H1 (cell line): ENCODE data around the gene GPR65. TPM values are rescaled to one million over a fixed set of nuclear protein-coding genes. Genes with fewer than 3 reads are reported as not detected.

Experiments used
- CTCF ChIA-PET: fragments of 300-600 bp; sonication (Branson Sonifier 250); formaldehyde crosslinking; loops from one replicate; lab custom pipeline; 2021; ENCODE audit not compliant: partially characterized antibody; lab: Charles Lee
- POLR2A ChIA-PET: fragments of 300-600 bp; sonication (Branson Sonifier 250); formaldehyde crosslinking; loops from one replicate; lab custom pipeline; 2021; ENCODE audit warnings: inconsistent platforms; ENCODE audit not compliant: partially characterized antibody; lab: Charles Lee
- DNase-seq, 2 experiments: peaks; one replicate each; pipeline versions ENCODE4 v3.0.0 to v3.0.0-alpha.2; 2010 to 2022; ENCODE audit warnings: low spot score in 2 of 2, low read depth in 1 of 2, mixed read lengths in 1 of 2
- FAIRE-seq: peaks from 2 replicates; lab custom pipeline; 2011; peaks lifted over from hg19 to GRCh38; lab: Jason Lieb, UNC
- H2AFZ ChIP-seq: 2 replicates; pipeline ENCODE4 v1.8.1; 2012; ENCODE audit warnings: low read length, inconsistent platforms
- H2AK5ac ChIP-seq: 2 replicates; pipeline ENCODE4 v1.6.1; 2013; ENCODE audit warnings: low read depth, low read length
- H2BK120ac ChIP-seq: replicated peaks from 2 replicates; pipeline ENCODE3; 2013; ENCODE audit warnings: low read depth, low read length, inconsistent platforms
- H2BK12ac ChIP-seq: 2 replicates; pipeline ENCODE4 v1.6.1; 2013; ENCODE audit warnings: low read depth, low read length
- H2BK15ac ChIP-seq: 2 replicates; pipeline ENCODE4 v1.6.1; 2013; ENCODE audit warnings: low read length
- H2BK20ac ChIP-seq: 2 replicates; pipeline ENCODE4 v1.6.1; 2013; ENCODE audit warnings: low read length
- H2BK5ac ChIP-seq: 2 replicates; pipeline ENCODE4 v1.6.1; 2013; ENCODE audit warnings: low read depth, low read length
- H3K14ac ChIP-seq: 2 replicates; pipeline ENCODE4 v1.6.1; 2013; ENCODE audit warnings: inconsistent platforms; ENCODE audit not compliant: insufficient read length
- H3K18ac ChIP-seq: 2 replicates; pipeline ENCODE4 v1.6.1; 2013; ENCODE audit warnings: low read length; ENCODE audit errors: extremely low read depth
- H3K23ac ChIP-seq: 2 replicates; pipeline ENCODE4 v1.6.1; 2013; ENCODE audit warnings: inconsistent platforms; ENCODE audit not compliant: insufficient read length
- H3K23me2 ChIP-seq: 2 replicates; pipeline ENCODE4 v1.6.1; 2013; ENCODE audit warnings: low read depth, low read length
- H3K27ac ChIP-seq: 2 replicates; pipeline ENCODE4 v1.6.1; 2011; ENCODE audit warnings: low read depth, low read length, inconsistent platforms
- H3K27me3 ChIP-seq, 4 experiments: replicated peaks in 1 of 4; 1 replicate in 1 of 4; 2 replicates in 3 of 4; pipeline versions ENCODE4 v1.6.1 to v1.8.1; 2011 to 2013; ENCODE audit warnings: low read length in 3 of 4, mild to moderate bottlenecking in 3 of 4, inconsistent platforms in 2 of 4, mixed read lengths in 2 of 4, moderate library complexity in 1 of 4; ENCODE audit not compliant: control insufficient read depth in 3 of 4, insufficient read depth in 3 of 4; ENCODE audit errors: extremely low read depth in 1 of 4
- H3K36me3 ChIP-seq, 4 experiments: 2 replicates each; pipeline versions ENCODE4 v1.6.1 to v1.8.1; 2011 to 2013; ENCODE audit warnings: mild to moderate bottlenecking in 4 of 4, low read length in 3 of 4, moderate library complexity in 2 of 4, control low read depth in 1 of 4, inconsistent platforms in 1 of 4; ENCODE audit not compliant: insufficient read depth in 4 of 4, control insufficient read depth in 2 of 4
- H3K4ac ChIP-seq: replicated peaks from 2 replicates; pipeline ENCODE3; 2013; ENCODE audit warnings: low read length, low read depth, mixed read lengths, inconsistent platforms; ENCODE audit not compliant: insufficient read length
- H3K4me1 ChIP-seq, 4 experiments: replicated peaks in 1 of 4; 1 replicate in 1 of 4; 2 replicates in 3 of 4; pipeline versions ENCODE4 v1.6.1 to v1.8.1; 2011 to 2013; ENCODE audit warnings: low read length in 3 of 4, inconsistent platforms in 2 of 4, mixed read lengths in 1 of 4; ENCODE audit not compliant: insufficient read depth in 4 of 4, control insufficient read depth in 3 of 4
- H3K4me2 ChIP-seq, 2 experiments: 2 replicates each; pipeline versions ENCODE4 v1.6.1 to v1.8.1; 2011 to 2013; ENCODE audit warnings: low read depth in 2 of 2, low read length in 2 of 2, control low read depth in 1 of 2, inconsistent platforms in 1 of 2, mild to moderate bottlenecking in 1 of 2; ENCODE audit not compliant: insufficient read depth in 1 of 2
- H3K4me3 ChIP-seq, 4 experiments: fragments of 200-600, 300-600 bp in 1 of 4; sonication (generic), shearing (Covaris generic), sonication (Bioruptor Twin) in 1 of 4; 2 replicates each; pipeline versions ENCODE4 v1.5.1 to v1.8.1; 2011 to 2016; ENCODE audit warnings: low read length in 4 of 4, low read depth in 3 of 4, control low read depth in 2 of 4, inconsistent platforms in 2 of 4, mild to moderate bottlenecking in 2 of 4, mixed read lengths in 1 of 4, moderate library complexity in 1 of 4; ENCODE audit not compliant: insufficient read depth in 2 of 4; ENCODE audit errors: extremely low read depth in 1 of 4
- H3K56ac ChIP-seq: replicated peaks from 2 replicates; pipeline ENCODE3; 2013; ENCODE audit warnings: low read depth, mild to moderate bottlenecking, mixed read lengths, low read length, inconsistent platforms; ENCODE audit not compliant: insufficient read length
- H3K79me1 ChIP-seq: 2 replicates; pipeline ENCODE4 v1.6.1; 2013; ENCODE audit warnings: low read depth, low read length, control low read depth
- H3K79me2 ChIP-seq, 2 experiments: 2 replicates each; pipeline versions ENCODE4 v1.6.1 to v1.8.1; 2012 to 2013; ENCODE audit warnings: low read length in 2 of 2, mild to moderate bottlenecking in 2 of 2, inconsistent platforms in 1 of 2; ENCODE audit not compliant: insufficient read depth in 2 of 2, control insufficient read depth in 1 of 2
- H3K9ac ChIP-seq, 4 experiments: replicated peaks in 1 of 4; 1 replicate in 1 of 4; 2 replicates in 3 of 4; pipeline versions ENCODE4 v1.6.1 to v1.8.1; 2011 to 2013; ENCODE audit warnings: low read depth in 3 of 4, low read length in 3 of 4, control low read depth in 2 of 4, mild to moderate bottlenecking in 2 of 4, moderate library complexity in 2 of 4, inconsistent platforms in 1 of 4; ENCODE audit errors: extremely low read depth in 1 of 4
- H3K9me3 ChIP-seq, 2 experiments: 2 replicates each; pipeline versions ENCODE4 v1.6.1 to v1.8.1; 2012 to 2013; ENCODE audit warnings: mild to moderate bottlenecking in 2 of 2, moderate library complexity in 2 of 2, control low read depth in 1 of 2, inconsistent platforms in 1 of 2, low read depth in 1 of 2, low read length in 1 of 2, mixed read lengths in 1 of 2; ENCODE audit not compliant: insufficient read depth in 2 of 2
- H4K20me1 ChIP-seq, 2 experiments: replicated peaks in 1 of 2; 2 replicates each; pipeline versions ENCODE3 to v1.8.1; 2011 to 2013; ENCODE audit warnings: inconsistent platforms in 2 of 2, low read length in 2 of 2, mild to moderate bottlenecking in 1 of 2; ENCODE audit not compliant: insufficient read depth in 2 of 2, control insufficient read depth in 1 of 2
- H4K5ac ChIP-seq: 2 replicates; pipeline ENCODE4 v1.6.1; 2013; ENCODE audit warnings: low read length, low read depth, mixed read lengths, inconsistent platforms; ENCODE audit not compliant: insufficient read length
- H4K8ac ChIP-seq: 2 replicates; pipeline ENCODE4 v1.8.0; 2013; ENCODE audit warnings: mild to moderate bottlenecking, moderate library complexity, low read length, inconsistent platforms; ENCODE audit not compliant: insufficient read depth; ENCODE audit errors: extremely low read depth
- H4K91ac ChIP-seq: replicated peaks from 2 replicates; pipeline ENCODE3; 2013; ENCODE audit warnings: low read length, mixed read lengths, inconsistent platforms; ENCODE audit not compliant: insufficient read length
- BRCA1 ChIP-seq: IDR thresholded peaks from 2 replicates; pipeline ENCODE4 v1.6.1; 2012; ENCODE audit warnings: low read depth, low read length, improper control_type of control experiment
- CHD2 ChIP-seq: IDR thresholded peaks from 2 replicates; pipeline ENCODE4 v1.6.1; 2012; ENCODE audit warnings: low read length, improper control_type of control experiment
- EGR1 ChIP-seq: IDR thresholded peaks from 2 replicates; pipeline ENCODE4 v1.6.1; 2011; ENCODE audit warnings: low read depth, low read length, borderline replicate concordance
- HDAC6 ChIP-seq: IDR thresholded peaks from one replicate; pipeline ENCODE4 v1.7.1; 2012; ENCODE audit warnings: low read depth, mild to moderate bottlenecking, inconsistent platforms, low read length, moderate library complexity
- KDM1A ChIP-seq: fragments of 200-600, 300-600 bp; sonication (generic); IDR thresholded peaks from 2 replicates; pipeline ENCODE4 v1.7.1; 2016; ENCODE audit warnings: mild to moderate bottlenecking, low read length, borderline replicate concordance
- KDM5A ChIP-seq: fragments of 200-600 bp; IDR thresholded peaks from 2 replicates; pipeline ENCODE4 v1.7.1; 2012; ENCODE audit warnings: mild to moderate bottlenecking, low read length, inconsistent platforms, mixed read lengths
- RAD21 ChIP-seq, 2 experiments: IDR thresholded peaks in 1 of 2; conservative IDR thresholded peaks in 1 of 2; 2 replicates each; pipeline ENCODE4 v1.6.1; 2011; ENCODE audit warnings: low read depth in 2 of 2, low read length in 2 of 2, improper control_type of control experiment in 1 of 2, inconsistent platforms in 1 of 2, mild to moderate bottlenecking in 1 of 2, moderate library complexity in 1 of 2
- SIX5 ChIP-seq: IDR thresholded peaks from 2 replicates; pipeline ENCODE4 v1.6.1; 2011; ENCODE audit warnings: mild to moderate bottlenecking, low read depth, low read length
- SP1 ChIP-seq: IDR thresholded peaks from 2 replicates; pipeline ENCODE4 v1.6.1; 2011; ENCODE audit warnings: low read depth, low read length
- SP2 ChIP-seq: IDR thresholded peaks from 2 replicates; pipeline ENCODE4 v1.6.1; 2012; ENCODE audit warnings: mild to moderate bottlenecking, low read length, inconsistent platforms
- TAF1 ChIP-seq: IDR thresholded peaks from 2 replicates; pipeline ENCODE4 v1.6.1; 2011; ENCODE audit warnings: mild to moderate bottlenecking, low read depth, low read length
- TAF7 ChIP-seq: optimal IDR thresholded peaks from 2 replicates; pipeline ENCODE3; 2011; ENCODE audit warnings: low read depth, mild to moderate bottlenecking, inconsistent platforms, low read length, moderate library complexity, borderline replicate concordance
- WGBS, 2 experiments: shearing (Covaris generic) in 1 of 2; methylation state at CpG; one replicate each; pipeline versions ENCODE4 v1.1.6 to v1.1.7; 2013 to 2015; ENCODE audit warnings: low lambda C conversion rate in 2 of 2, mixed read lengths in 2 of 2, inconsistent platforms in 1 of 2, low coverage in 1 of 2, missing lambda C conversion rate in 1 of 2; ENCODE audit not compliant: insufficient replicate concordance in 2 of 2, insufficient coverage in 1 of 2, insufficient read length in 1 of 2; ENCODE audit errors: extremely low coverage in 1 of 2, missing lambda C conversion rate in 1 of 2; 5-methylcytosine and 5-hydroxymethylcytosine counted together
- polyA plus RNA-seq, 7 experiments: library from polyadenylated mRNA; depleted of rRNA in 3 of 7; stranded (reverse) in 5 of 7; unstranded in 2 of 7; fragments of >200 nt in 5 of 7; fragments of 200-250 nt in 2 of 7; gene quantifications; 1 replicate in 5 of 7; 2 replicates in 1 of 7; 4 replicates in 1 of 7; pipeline versions ENCODE4 v1.2.1 to v1.2.3, GENCODE V29; 2011 to 2013; ENCODE audit warnings: missing spikeins in 2 of 7, mixed read lengths in 2 of 7
- total RNA-seq: library from RNA; stranded (reverse); fragmentation: NEBNext Ultra II Directional; extraction: Animal tissue kit (Norgen Biotek cat#: 25700); gene quantifications from 2 replicates; pipeline ENCODE4 v1.2.1, GENCODE V29; 2021
- TF ChIP-seq, protein P1 (sequence below): IDR thresholded peaks from 2 replicates; pipeline ENCODE4 v1.6.1; 2011; ENCODE audit warnings: low read length, improper control_type of control experiment

Gene GPR65
- total and polyA plus RNA-seq, 2 of the 8 experiments (the other 6 are each of a cell fraction or from before 2014, with no cell fraction given), result not detected

DNA sequence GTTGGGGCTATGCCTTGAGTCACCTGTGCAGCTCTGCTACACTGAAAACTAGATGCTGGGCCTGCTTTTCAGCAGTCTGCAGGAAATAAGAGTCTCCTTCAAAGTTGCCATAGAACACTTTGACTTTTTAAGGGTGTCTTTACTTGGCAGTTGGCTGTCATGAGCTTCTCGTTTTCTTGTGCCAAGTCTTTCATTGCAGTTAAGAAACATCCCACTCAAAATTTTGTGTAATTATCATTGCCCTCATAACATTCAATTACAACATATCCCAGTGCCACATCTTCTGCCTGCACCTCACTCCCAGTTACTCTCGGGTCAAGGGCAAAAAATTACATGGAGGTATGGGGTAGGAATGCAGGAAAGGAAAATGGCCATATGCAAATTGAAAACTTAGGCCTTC, 29.1 kb downstream of the GPR65 start:
- Histone ChIP-seq H3K27ac (no peak overlapping the region), H3K9me3 (no peaks in the 10 kb centered on the region), H3K36me3 (no peaks in the 10 kb centered on the region), H3K79me2 (no peaks in the 10 kb centered on the region), H2BK15ac (no peak overlapping the region), H3K18ac (no peak overlapping the region), H2BK120ac (no peak overlapping the region), H2AK5ac (no peak overlapping the region), H2AFZ (no peak overlapping the region), H2BK20ac (no peak overlapping the region), H4K8ac (no peak overlapping the region), H3K4me3 (no peak overlapping the region), H4K20me1 (no peaks in the 10 kb centered on the region), H2BK5ac (no peak overlapping the region), H3K56ac (no peak overlapping the region), H3K79me1 (no peaks in the 10 kb centered on the region), H3K4ac (no peak overlapping the region), H3K14ac (no peak overlapping the region), H4K5ac (no peak overlapping the region), H3K4me1 (peaks cover 0 to 6% (median 0%) of the 10 kb centered on the region in 4 experiments; a peak in 2 of 7 replicates), H4K91ac (no peak overlapping the region), H3K23me2 (no peaks in the 10 kb centered on the region), H2BK12ac (no peak overlapping the region), H3K23ac (no peak overlapping the region), H3K27me3 (no peaks in the 10 kb centered on the region), H3K4me2 (no peak overlapping the region), H3K9ac (no peak overlapping the region)
- TF ChIP-seq HDAC6 (no peak), SP1 (no peak), SIX5 (no peak), CHD2 (no peak), TAF1 (no peak), EGR1 (no peak), BRCA1 (no peak), KDM5A (no peak), SP2 (no peak), RAD21 (IDR thresholded peaks at IDR 0.05 in 1 of 2, conservative IDR thresholded peaks at IDR 0.05 in 1 of 2; ENCODE audit: low read depth in 2 of 2, low read length in 2 of 2) (no peak), KDM1A (no peak), TAF7 (no peak)
- TF ChIP-seq, protein P1, sequence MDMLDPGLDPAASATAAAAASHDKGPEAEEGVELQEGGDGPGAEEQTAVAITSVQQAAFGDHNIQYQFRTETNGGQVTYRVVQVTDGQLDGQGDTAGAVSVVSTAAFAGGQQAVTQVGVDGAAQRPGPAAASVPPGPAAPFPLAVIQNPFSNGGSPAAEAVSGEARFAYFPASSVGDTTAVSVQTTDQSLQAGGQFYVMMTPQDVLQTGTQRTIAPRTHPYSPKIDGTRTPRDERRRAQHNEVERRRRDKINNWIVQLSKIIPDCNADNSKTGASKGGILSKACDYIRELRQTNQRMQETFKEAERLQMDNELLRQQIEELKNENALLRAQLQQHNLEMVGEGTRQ, result no peak
- POLR2A ChIA-PET, result no interaction called here
- WGBS, 2 experiments, result 89% methylated on average over 2 of the region's 2 CpGs; no CpG with 5 or more reads in 1 of the 2 experiments
- no peak for FAIRE-seq
- CTCF ChIA-PET, result interaction anchor here (1.1 to 4.3 kb wide), 2 partner anchors 20 to 134 kb away, joined by 4 to 18 read pairs; no protein-coding TSS in a partner anchor
- no peak for DNase-seq
